ENCODE data around the gene PKD1.
"Not testable (repeated sequence)": the region's sequence is repeated elsewhere in the genome, so short reads cannot be mapped to it uniquely, and the experiment has no call there.

- TF ChIP-seq, protein P1, sequence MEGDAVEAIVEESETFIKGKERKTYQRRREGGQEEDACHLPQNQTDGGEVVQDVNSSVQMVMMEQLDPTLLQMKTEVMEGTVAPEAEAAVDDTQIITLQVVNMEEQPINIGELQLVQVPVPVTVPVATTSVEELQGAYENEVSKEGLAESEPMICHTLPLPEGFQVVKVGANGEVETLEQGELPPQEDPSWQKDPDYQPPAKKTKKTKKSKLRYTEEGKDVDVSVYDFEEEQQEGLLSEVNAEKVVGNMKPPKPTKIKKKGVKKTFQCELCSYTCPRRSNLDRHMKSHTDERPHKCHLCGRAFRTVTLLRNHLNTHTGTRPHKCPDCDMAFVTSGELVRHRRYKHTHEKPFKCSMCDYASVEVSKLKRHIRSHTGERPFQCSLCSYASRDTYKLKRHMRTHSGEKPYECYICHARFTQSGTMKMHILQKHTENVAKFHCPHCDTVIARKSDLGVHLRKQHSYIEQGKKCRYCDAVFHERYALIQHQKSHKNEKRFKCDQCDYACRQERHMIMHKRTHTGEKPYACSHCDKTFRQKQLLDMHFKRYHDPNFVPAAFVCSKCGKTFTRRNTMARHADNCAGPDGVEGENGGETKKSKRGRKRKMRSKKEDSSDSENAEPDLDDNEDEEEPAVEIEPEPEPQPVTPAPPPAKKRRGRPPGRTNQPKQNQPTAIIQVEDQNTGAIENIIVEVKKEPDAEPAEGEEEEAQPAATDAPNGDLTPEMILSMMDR (conservative IDR thresholded peaks at IDR 0.05): not testable (repeated sequence)
- not testable (repeated sequence) for TF ChIP-seq EZH2 (IDR thresholded peaks at IDR 0.05; ENCODE audit: low read depth)
Observed at GRCh38 chr16:2124377-2124693, 11.4 kb downstream of the PKD1 start.
